ENCODE data around the gene POLR2F. TPM values are rescaled to one million over a fixed set of nuclear protein-coding genes. Genes with fewer than 3 reads are reported as not detected.
"Not testable (repeated sequence)": the region's sequence is repeated elsewhere in the genome, so short reads cannot be mapped to it uniquely, and the experiment has no call there.

The POLR2F gene
- polyA plus RNA-seq, 1 donor, result 43.4 TPM

GRCh38 chr22:37953062-37953436 lies 450 bp upstream of the POLR2F start:
- DNase-seq (ENCODE audit: low read depth), result no peak

- DNase-seq (ENCODE audit: low read depth), result no peak
These were observed 1.2 kb downstream of the POLR2F start for GRCh38 chr22:37954686-37955085.

GRCh38 chr22:37955825-37956397 lies 2.4 kb downstream of the POLR2F start:
- not testable (repeated sequence) for DNase-seq (ENCODE audit: low read depth)

GRCh38 chr22:37957232-37957631 lies 3.7 kb downstream of the POLR2F start:
- DNase-seq (ENCODE audit: low read depth), result no peak

GRCh38 chr22:37959231-37959825 lies 5.8 kb downstream of the POLR2F start:
- DNase-seq (ENCODE audit: low read depth), result no peak

- DNase-seq (ENCODE audit: low read depth), result no peak
These were observed 7.6 kb downstream of the POLR2F start for GRCh38 chr22:37961062-37961461.

- no peak for DNase-seq (ENCODE audit: low read depth)
These were observed 12.6 kb downstream of the POLR2F start for GRCh38 chr22:37965940-37966664.

GRCh38 chr22:37967147-37967546 lies 13.6 kb downstream of the POLR2F start:
- DNase-seq (ENCODE audit: low read depth), result no peak

- DNase-seq (ENCODE audit: low read depth), result no peak
These were observed 14.3 kb downstream of the POLR2F start for GRCh38 chr22:37967637-37968451.

- no peak for DNase-seq (ENCODE audit: low read depth)
These were observed 15.2 kb downstream of the POLR2F start for GRCh38 chr22:37968452-37969251.

GRCh38 chr22:37970864-37971263 lies 17.4 kb downstream of the POLR2F start:
- DNase-seq (ENCODE audit: low read depth), result no peak

- DNase-seq (ENCODE audit: low read depth), result no peak
These were observed 18.3 kb downstream of the POLR2F start for GRCh38 chr22:37971475-37972434.

GRCh38 chr22:37972527-37972926 lies 19.0 kb downstream of the POLR2F start:
- no peak for DNase-seq (ENCODE audit: low read depth)

GRCh38 chr22:37973271-37974170 lies 20.0 kb downstream of the POLR2F start:
- DNase-seq (ENCODE audit: low read depth), result no peak

- DNase-seq (ENCODE audit: low read depth), result no peak
These were observed 21.7 kb downstream of the POLR2F start for GRCh38 chr22:37975153-37975552.

- DNase-seq (ENCODE audit: low read depth), result not testable (repeated sequence)
These were observed 22.5 kb downstream of the POLR2F start for GRCh38 chr22:37976022-37976421.

GRCh38 chr22:37976547-37976946 lies 23.0 kb downstream of the POLR2F start:
- no peak for DNase-seq (ENCODE audit: low read depth)

GRCh38 chr22:37979782-37980181 lies 26.3 kb downstream of the POLR2F start:
- no peak for DNase-seq (ENCODE audit: low read depth)

GRCh38 chr22:37981282-37982011 lies 27.9 kb downstream of the POLR2F start:
- DNase-seq (ENCODE audit: low read depth), result no peak

Data from forelimb muscle (tissue), 1 donor.